Activated CD4-positive, alpha-beta T cell treated with anti-CD3 and anti-CD28 coated beads for 36 hours (primary cell): ENCODE data around the gene EVI2B. TPM values are rescaled to one million over a fixed set of nuclear protein-coding genes. Genes with fewer than 3 reads are reported as not detected.
A peak's percentile ranks its signal among the peaks of the same experiment; 100 is the strongest.

Source experiments
- ATAC-seq: fragments of 200-7000 bp; cut with Tn5 transposase; one replicate; pipeline ENCODE4 v1.10.0; 2021; ENCODE audit warnings: mild to moderate bottlenecking, moderate library complexity
- CTCF ChIA-PET: fragments of 350-600 bp; sonication (Branson Sonifier 250); formaldehyde crosslinking; loops from one replicate; lab custom pipeline; 2021; ENCODE audit warnings: antibody characterized with exemption; lab: Charles Lee
- POLR2A ChIA-PET: fragments of 350-600 bp; sonication (Branson Sonifier 250); formaldehyde crosslinking; loops from one replicate; lab custom pipeline; 2021; ENCODE audit warnings: antibody characterized with exemption, inconsistent platforms; lab: Charles Lee
- DNase-seq: peaks from one replicate; pipeline ENCODE4 v3.0.0-alpha.2; 2020
- H3K27ac Mint-ChIP-seq: one replicate; pipeline ENCODE4 v1.8.0; 2021; ENCODE audit warnings: mixed read lengths
- H3K27me3 Mint-ChIP-seq: one replicate; pipeline ENCODE4 v1.8.0; 2021; ENCODE audit warnings: mixed read lengths
- H3K36me3 Mint-ChIP-seq: one replicate; pipeline ENCODE4 v1.8.0; 2021; ENCODE audit warnings: low read depth, mixed read lengths
- H3K4me1 Mint-ChIP-seq: one replicate; pipeline ENCODE4 v1.8.0; 2021; ENCODE audit warnings: mixed read lengths
- H3K4me3 Mint-ChIP-seq: one replicate; pipeline ENCODE4 v1.8.0; 2021; ENCODE audit warnings: mild to moderate bottlenecking, moderate library complexity, mixed read lengths
- H3K9me3 Mint-ChIP-seq: one replicate; pipeline ENCODE4 v1.8.0; 2021; ENCODE audit warnings: low read depth, mixed read lengths
- intact Hi-C, 2 experiments: fragments of 100-400 bp; cut with DNase I in 1 of 2; cut with micrococcal nuclease in 1 of 2; formaldehyde crosslinking; loops; one replicate each; pipeline versions ENCODE4 v1.14.2 to v1.15.1; 2022 to 2024; cut with DNase I, micrococcal nuclease
- total RNA-seq, 2 experiments: library from RNA; stranded (reverse); gene quantifications; one replicate each; pipeline ENCODE4 v1.2.3, GENCODE V29; 2021

Gene EVI2B
- total RNA-seq, 2 experiments from 2014 or later, result 10.3 to 14.8 TPM

- peaks cover 12% of the 10 kb centered on the region for H3K36me3 Mint-ChIP-seq
- DNase-seq, result peak; percentile 45
- peak; percentile 18 for ATAC-seq
- ChIA-PET CTCF (interaction anchor here (0.6 to 2.3 kb wide), 10 partner anchors 8 to 223 kb away, joined by 3 to 15 read pairs (median 4); partner anchors contain the start of gene EVI2A), POLR2A (interaction anchor here (0.6 to 1.1 kb wide), 4 partner anchors 11 to 626 kb away, joined by 3 to 6 read pairs (median 4); partner anchors contain the start of genes EVI2A and SUZ12)
- intact Hi-C loops, result loop anchor here (1.0 to 10.0 kb wide), 7 partner anchors 7 to 936 kb away; partner anchors contain the start of genes CRLF3 (in 2 of the 2), CPD (in 1 of the 2), EVI2A (in 1 of the 2) and RNF135 (in 1 of the 2)
- H3K27ac Mint-ChIP-seq, result peak overlapping the region; percentile 96
- H3K27me3 Mint-ChIP-seq, result no peaks in the 10 kb centered on the region
- H3K4me3 Mint-ChIP-seq, result peak overlapping the region; percentile 79
- peaks cover 2% of the 10 kb centered on the region for H3K9me3 Mint-ChIP-seq
- peaks cover 59% of the 10 kb centered on the region for H3K4me1 Mint-ChIP-seq
These were observed 3.0 kb downstream of the EVI2B start for GRCh38 chr17:31310886-31311285.

- Mint-ChIP-seq H3K27ac (peak overlapping the region; percentile 96), H3K4me3 (peak overlapping the region; percentile 79), H3K4me1 (peaks cover 60% of the 10 kb centered on the region), H3K27me3 (no peaks in the 10 kb centered on the region), H3K36me3 (peaks cover 17% of the 10 kb centered on the region), H3K9me3 (peaks cover 4% of the 10 kb centered on the region)
- ChIA-PET CTCF (interaction anchor here (0.6 to 1.9 kb wide), 5 partner anchors 9 to 224 kb away, joined by 3 to 15 read pairs (median 3); partner anchors contain the start of gene EVI2A), POLR2A (interaction anchor here (0.6 to 1.1 kb wide), 5 partner anchors 11 to 626 kb away, joined by 3 to 6 read pairs (median 4); partner anchors contain the start of genes EVI2A and SUZ12)
- ATAC-seq (peak; percentile 31), DNase-seq (peak; percentile 65)
- intact Hi-C loops, result loop anchor here (1.0 to 10.0 kb wide), 7 partner anchors 8 to 935 kb away; partner anchors contain the start of genes CRLF3 (in 2 of the 2), CPD (in 1 of the 2), EVI2A (in 1 of the 2) and RNF135 (in 1 of the 2)
These were observed 3.6 kb downstream of the EVI2B start for GRCh38 chr17:31310260-31310659.

GRCh38 chr17:31309556-31309955 is 4.3 kb downstream of the EVI2B start:
- ATAC-seq, result no peak
- H3K36me3 Mint-ChIP-seq, result peaks cover 24% of the 10 kb centered on the region

GRCh38 chr17:31308372-31309334 is 5.2 kb downstream of the EVI2B start:
- Mint-ChIP-seq H3K9me3 (peaks cover 9% of the 10 kb centered on the region), H3K4me3 (peak overlapping the region; percentile 79), H3K4me1 (peaks cover 60% of the 10 kb centered on the region), H3K27me3 (no peaks in the 10 kb centered on the region), H3K36me3 (peaks cover 32% of the 10 kb centered on the region), H3K27ac (peak overlapping the region; percentile 96)
- CTCF ChIA-PET, result interaction anchor here (0.6 to 3.2 kb wide), 3 partner anchors 10 to 94 kb away, joined by 3 to 15 read pairs (median 15); no protein-coding TSS in a partner anchor
- POLR2A ChIA-PET, result interaction anchor here (0.9 kb wide), 1 partner anchor 13 kb away, joined by 3 read pairs; the partner anchor contains the start of gene EVI2A
- DNase-seq (no peak), ATAC-seq (peak; percentile 63)
- intact Hi-C loops, result loop anchor here in 1 of 2 experiments (1.0 kb wide), 1 partner anchor 13 kb away; the partner anchor contains the start of gene EVI2A

More at GRCh38 chr17:31309556-31309955, 4.3 kb downstream of the EVI2B start:
- peak overlapping the region; percentile 96 for H3K27ac Mint-ChIP-seq
- CTCF ChIA-PET, result interaction anchor here (0.9 to 1.9 kb wide), 3 partner anchors 10 to 63 kb away, joined by 3 to 15 read pairs (median 4); partner anchors contain the start of gene EVI2A
- H3K4me1 Mint-ChIP-seq, result peaks cover 60% of the 10 kb centered on the region
- no peak for DNase-seq
- H3K27me3 Mint-ChIP-seq, result no peaks in the 10 kb centered on the region
- H3K9me3 Mint-ChIP-seq, result peaks cover 6% of the 10 kb centered on the region
- intact Hi-C loops, result no loop called here
- H3K4me3 Mint-ChIP-seq, result peak overlapping the region; percentile 79
- POLR2A ChIA-PET, result no interaction called here

GRCh38 chr17:31307640-31308039 is 6.2 kb downstream of the EVI2B start:
- CTCF ChIA-PET, result interaction anchor here (3.2 kb wide), 1 partner anchor 11 kb away, joined by 15 read pairs; no protein-coding TSS in a partner anchor
- ATAC-seq, result peak; percentile 19
- Mint-ChIP-seq H3K4me1 (peaks cover 66% of the 10 kb centered on the region), H3K27me3 (no peaks in the 10 kb centered on the region), H3K9me3 (peaks cover 9% of the 10 kb centered on the region), H3K36me3 (peaks cover 42% of the 10 kb centered on the region), H3K27ac (peak overlapping the region; percentile 96), H3K4me3 (peak overlapping the region; percentile 79)
- POLR2A ChIA-PET, result no interaction called here
- intact Hi-C loops, result loop anchor here in 1 of 2 experiments (1.0 kb wide), 1 partner anchor 14 kb away; the partner anchor contains the start of gene EVI2A
- no peak for DNase-seq

- DNase-seq (no peak), ATAC-seq (no peak)
- Mint-ChIP-seq H3K4me3 (no peak overlapping the region), H3K27me3 (no peaks in the 10 kb centered on the region), H3K36me3 (peaks cover 22% of the 10 kb centered on the region), H3K27ac (no peak overlapping the region), H3K4me1 (peaks cover 33% of the 10 kb centered on the region), H3K9me3 (peaks cover 3% of the 10 kb centered on the region)
- CTCF ChIA-PET, result no interaction called here
- POLR2A ChIA-PET, result no interaction called here
- intact Hi-C loops, result no loop called here
These were observed 14.2 kb downstream of the EVI2B start for GRCh38 chr17:31299624-31300023.

- no peak for DNase-seq
- intact Hi-C loops, result no loop called here
- Mint-ChIP-seq H3K4me1 (peaks cover 19% of the 10 kb centered on the region), H3K36me3 (peaks cover 2% of the 10 kb centered on the region), H3K27me3 (no peaks in the 10 kb centered on the region), H3K27ac (no peak within 1 kb of the TSS), H3K9me3 (no peaks in the 10 kb centered on the region), H3K4me3 (no peak within 1 kb of the TSS)
- ChIA-PET CTCF (no interaction called here), POLR2A (no interaction called here)
- no peak for ATAC-seq
These were observed 16.8 kb downstream of the EVI2B start, which contains the start of gene OMG for GRCh38 chr17:31297090-31297489. Gene OMG (minus strand): TSS chr17:31297239. CDS start chr17:31296331, 908 bp downstream.

- Mint-ChIP-seq H3K4me1 (peaks cover 11% of the 10 kb centered on the region), H3K9me3 (no peaks in the 10 kb centered on the region)
These were observed 17.7 kb downstream of the EVI2B start for GRCh38 chr17:31296142-31296541.

GRCh38 chr17:31295489-31295871 is 18.4 kb downstream of the EVI2B start:
- H3K27me3 Mint-ChIP-seq, result no peaks in the 10 kb centered on the region
- POLR2A ChIA-PET, result no interaction called here
- DNase-seq, result no peak
- H3K4me3 Mint-ChIP-seq, result no peak overlapping the region
- CTCF ChIA-PET, result interaction anchor here (1.0 kb wide), 1 partner anchor 327 kb away, joined by 3 read pairs; no protein-coding TSS in a partner anchor
- ATAC-seq, result no peak
- H3K36me3 Mint-ChIP-seq, result no peaks in the 10 kb centered on the region
- H3K27ac Mint-ChIP-seq, result no peak overlapping the region
- H3K4me1 Mint-ChIP-seq, result peaks cover 9% of the 10 kb centered on the region
- intact Hi-C loops, result no loop called here
- H3K9me3 Mint-ChIP-seq, result no peaks in the 10 kb centered on the region

More at GRCh38 chr17:31296142-31296541, 17.7 kb downstream of the EVI2B start:
- ATAC-seq (no peak), DNase-seq (no peak)
- intact Hi-C loops, result no loop called here
- no peak overlapping the region for H3K4me3 Mint-ChIP-seq
- CTCF ChIA-PET, result no interaction called here
- peaks cover under 1% of the 10 kb centered on the region for H3K36me3 Mint-ChIP-seq
- H3K27me3 Mint-ChIP-seq, result no peaks in the 10 kb centered on the region
- POLR2A ChIA-PET, result no interaction called here
- H3K27ac Mint-ChIP-seq, result no peak overlapping the region

- DNase-seq, result no peak
- Mint-ChIP-seq H3K4me3 (no peak overlapping the region), H3K36me3 (peaks cover 2% of the 10 kb centered on the region), H3K9me3 (no peaks in the 10 kb centered on the region), H3K27me3 (no peaks in the 10 kb centered on the region), H3K4me1 (peaks cover 10% of the 10 kb centered on the region), H3K27ac (no peak overlapping the region)
- ChIA-PET CTCF (interaction anchor here (1.0 kb wide), 1 partner anchor 326 kb away, joined by 3 read pairs; no protein-coding TSS in a partner anchor), POLR2A (no interaction called here)
- intact Hi-C loops, result no loop called here
- no peak for ATAC-seq
These were observed 18.9 kb downstream of the EVI2B start for GRCh38 chr17:31294820-31295488.
